ENCODE data around the gene NSL1.

The NSL1 gene

DNA sequence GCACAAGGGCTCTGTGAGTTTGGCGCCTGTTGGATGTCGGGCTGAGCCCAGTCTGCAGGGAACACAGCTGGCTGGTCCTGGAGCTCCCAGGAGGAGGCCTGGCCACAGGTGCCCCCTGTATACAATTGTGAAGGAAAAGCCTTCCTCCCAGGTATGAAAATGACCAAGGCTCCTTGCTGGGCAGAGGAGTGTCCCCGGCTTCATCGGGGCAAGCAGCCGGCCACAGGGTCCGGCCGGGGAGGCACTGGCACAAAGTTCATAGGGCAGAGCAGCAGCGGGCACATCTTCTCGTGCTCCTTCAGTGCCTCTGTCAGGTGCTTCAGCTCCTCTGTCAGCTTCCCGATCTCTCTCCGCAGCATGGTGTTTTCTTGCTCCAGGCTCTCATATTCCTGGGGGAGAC is 105.0 kb downstream of the NSL1 start:
- TF ChIP-seq, protein P1, sequence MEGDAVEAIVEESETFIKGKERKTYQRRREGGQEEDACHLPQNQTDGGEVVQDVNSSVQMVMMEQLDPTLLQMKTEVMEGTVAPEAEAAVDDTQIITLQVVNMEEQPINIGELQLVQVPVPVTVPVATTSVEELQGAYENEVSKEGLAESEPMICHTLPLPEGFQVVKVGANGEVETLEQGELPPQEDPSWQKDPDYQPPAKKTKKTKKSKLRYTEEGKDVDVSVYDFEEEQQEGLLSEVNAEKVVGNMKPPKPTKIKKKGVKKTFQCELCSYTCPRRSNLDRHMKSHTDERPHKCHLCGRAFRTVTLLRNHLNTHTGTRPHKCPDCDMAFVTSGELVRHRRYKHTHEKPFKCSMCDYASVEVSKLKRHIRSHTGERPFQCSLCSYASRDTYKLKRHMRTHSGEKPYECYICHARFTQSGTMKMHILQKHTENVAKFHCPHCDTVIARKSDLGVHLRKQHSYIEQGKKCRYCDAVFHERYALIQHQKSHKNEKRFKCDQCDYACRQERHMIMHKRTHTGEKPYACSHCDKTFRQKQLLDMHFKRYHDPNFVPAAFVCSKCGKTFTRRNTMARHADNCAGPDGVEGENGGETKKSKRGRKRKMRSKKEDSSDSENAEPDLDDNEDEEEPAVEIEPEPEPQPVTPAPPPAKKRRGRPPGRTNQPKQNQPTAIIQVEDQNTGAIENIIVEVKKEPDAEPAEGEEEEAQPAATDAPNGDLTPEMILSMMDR (IDR thresholded peaks at IDR 0.05; ENCODE audit: low read depth, low read length) = no peak
- no peak for TF ChIP-seq POLR2A (IDR thresholded peaks at IDR 0.05; ENCODE audit: extremely low read depth, insufficient read length)
- TF ChIP-seq MYC (IDR thresholded peaks at IDR 0.05; ENCODE audit: low read depth, low read length) = no peak
- TF ChIP-seq, protein P2, sequence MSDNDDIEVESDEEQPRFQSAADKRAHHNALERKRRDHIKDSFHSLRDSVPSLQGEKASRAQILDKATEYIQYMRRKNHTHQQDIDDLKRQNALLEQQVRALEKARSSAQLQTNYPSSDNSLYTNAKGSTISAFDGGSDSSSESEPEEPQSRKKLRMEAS (IDR thresholded peaks at IDR 0.05; ENCODE audit: low read depth, low read length) = no peak
- no peak for DNase-seq (ENCODE audit: low read depth)
- no peak overlapping the region for H3K4me3 ChIP-seq (ENCODE audit: low read depth, low read length)

DNA sequence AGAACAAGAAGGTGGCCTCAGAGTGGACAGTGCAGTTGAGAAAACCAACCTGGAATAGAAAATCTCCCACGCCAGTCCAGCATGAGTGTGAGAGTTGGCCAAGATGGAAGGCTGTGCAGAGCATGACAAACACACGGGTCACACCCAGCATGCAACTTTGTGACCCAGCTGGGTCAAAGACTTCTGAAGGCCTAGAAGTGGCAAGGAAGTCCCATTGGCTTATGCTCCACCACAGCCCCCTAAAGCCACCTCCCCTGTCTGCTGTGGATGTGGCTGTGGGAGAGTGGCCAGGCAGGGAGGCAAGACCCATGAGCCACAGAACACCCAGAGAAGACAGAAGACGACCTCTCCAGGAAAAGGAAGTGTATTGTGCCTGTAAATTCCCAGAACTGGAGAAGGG is 105.5 kb downstream of the NSL1 start:
- H3K4me3 ChIP-seq (ENCODE audit: low read depth, low read length) = no peak overlapping the region
- TF ChIP-seq POLR2A (IDR thresholded peaks at IDR 0.05; ENCODE audit: extremely low read depth, insufficient read length) = no peak
- TF ChIP-seq, protein P1 (IDR thresholded peaks at IDR 0.05; ENCODE audit: low read depth, low read length) = no peak
- no peak for DNase-seq (ENCODE audit: low read depth)

DNA sequence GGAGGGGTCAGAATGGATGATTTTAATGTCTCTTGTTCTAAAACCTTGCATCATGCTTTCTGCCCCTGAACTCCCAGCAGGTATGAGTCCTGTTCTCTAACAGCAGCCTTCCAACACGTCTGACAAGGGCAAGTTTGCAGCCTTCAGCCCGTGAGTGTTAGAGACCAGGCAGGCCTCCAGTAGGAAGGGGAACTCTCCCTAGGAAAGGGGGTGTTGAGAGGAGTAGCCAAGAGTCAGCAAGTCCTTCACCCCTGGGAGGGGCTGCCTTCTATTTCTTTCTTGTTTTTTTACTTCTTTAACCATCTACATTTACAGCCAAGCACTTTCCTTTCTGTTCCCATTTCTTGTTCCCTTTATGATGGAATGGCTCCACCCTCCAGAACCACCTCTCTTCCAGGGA is 106.1 kb downstream of the NSL1 start:
- no peak for DNase-seq (ENCODE audit: low read depth)
- no peak for TF ChIP-seq POLR2A (IDR thresholded peaks at IDR 0.05; ENCODE audit: extremely low read depth, insufficient read length)
- TF ChIP-seq MYC (IDR thresholded peaks at IDR 0.05; ENCODE audit: low read depth, low read length) = no peak
- TF ChIP-seq, protein P2 (IDR thresholded peaks at IDR 0.05; ENCODE audit: low read depth, low read length) = no peak
- TF ChIP-seq, protein P1 (IDR thresholded peaks at IDR 0.05; ENCODE audit: low read depth, low read length) = no peak
- no peak overlapping the region for H3K4me3 ChIP-seq (ENCODE audit: low read depth, low read length)

DNA sequence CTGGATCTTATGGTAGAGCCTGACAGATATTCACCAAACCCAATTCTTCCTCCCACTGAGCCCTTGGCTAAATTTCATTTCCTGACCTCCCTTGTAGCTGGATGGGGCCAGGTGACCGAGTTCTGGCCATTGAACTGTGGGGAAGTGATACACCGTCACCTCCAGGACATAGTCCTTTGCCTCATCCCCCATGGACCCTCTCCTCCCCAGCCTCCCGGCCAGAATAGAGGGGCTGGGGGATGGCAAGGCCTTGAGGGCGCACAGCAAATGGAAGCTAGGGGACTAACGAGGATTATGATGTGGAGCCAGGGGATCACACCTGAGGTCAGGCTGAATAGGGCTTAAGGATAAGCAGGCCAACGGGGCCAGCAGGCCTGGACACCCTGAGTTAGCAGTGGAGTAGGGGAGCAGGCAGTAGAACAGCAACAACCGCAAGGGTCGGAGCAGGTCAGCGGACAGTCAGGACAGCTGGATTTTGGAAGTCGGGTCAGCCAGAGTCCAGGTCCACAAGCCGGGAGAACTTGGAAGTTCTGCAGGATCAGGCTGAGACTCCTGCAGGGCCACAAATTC is 107.0 kb downstream of the NSL1 start:
- H3K4me3 ChIP-seq (ENCODE audit: low read depth, low read length) = no peak overlapping the region
- no peak for DNase-seq (ENCODE audit: low read depth)
- TF ChIP-seq MYC (IDR thresholded peaks at IDR 0.05; ENCODE audit: low read depth, low read length) (no peak), POLR2A (IDR thresholded peaks at IDR 0.05; ENCODE audit: extremely low read depth, insufficient read length) (no peak)
- TF ChIP-seq, protein P1 (IDR thresholded peaks at IDR 0.05; ENCODE audit: low read depth, low read length) = no peak
- TF ChIP-seq, protein P2 (IDR thresholded peaks at IDR 0.05; ENCODE audit: low read depth, low read length) = no peak

GRCh38 chr1:212684076-212684475 is 107.5 kb downstream of the NSL1 start:
- no peak for TF ChIP-seq POLR2A (IDR thresholded peaks at IDR 0.05; ENCODE audit: extremely low read depth, insufficient read length)
- TF ChIP-seq, protein P2 (IDR thresholded peaks at IDR 0.05; ENCODE audit: low read depth, low read length) = no peak
- TF ChIP-seq, protein P1 (IDR thresholded peaks at IDR 0.05; ENCODE audit: low read depth, low read length) = no peak
- no peak for TF ChIP-seq MYC (IDR thresholded peaks at IDR 0.05; ENCODE audit: low read depth, low read length)
- no peak for DNase-seq (ENCODE audit: low read depth)
- H3K4me3 ChIP-seq (ENCODE audit: low read depth, low read length) = no peak overlapping the region

DNA sequence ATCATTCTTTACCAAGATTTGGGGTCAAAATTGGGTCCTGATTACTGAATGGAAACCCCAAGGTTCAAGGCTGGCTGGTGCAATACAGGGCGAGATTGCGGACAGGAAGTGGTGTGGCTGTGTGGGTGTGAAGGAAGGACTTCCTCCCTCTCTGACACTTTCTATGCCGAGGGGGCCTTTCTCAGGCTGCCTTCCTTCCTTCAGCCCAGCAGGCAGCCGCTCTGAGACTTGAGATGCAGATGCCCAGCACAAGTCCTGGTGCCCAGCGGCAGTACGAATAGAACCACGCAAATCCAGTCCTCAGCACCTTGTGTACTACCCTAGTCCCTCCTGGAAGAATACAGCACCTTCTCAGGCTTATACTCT is 108.2 kb downstream of the NSL1 start:
- TF ChIP-seq MYC (IDR thresholded peaks at IDR 0.05; ENCODE audit: low read depth, low read length) (no peak), POLR2A (IDR thresholded peaks at IDR 0.05; ENCODE audit: extremely low read depth, insufficient read length) (no peak)
- TF ChIP-seq, protein P2 (IDR thresholded peaks at IDR 0.05; ENCODE audit: low read depth, low read length) = no peak
- TF ChIP-seq, protein P1 (IDR thresholded peaks at IDR 0.05; ENCODE audit: low read depth, low read length) = no peak
- peak overlapping the region; percentile 23 for H3K4me3 ChIP-seq (ENCODE audit: low read depth, low read length)
- peak; percentile 91 for DNase-seq (ENCODE audit: low read depth)

All from NB4 (cell line).